HUES48 (cell line): Measurements from ENCODE around the gene HBG2.

Experiments
- H3K27ac ChIP-seq: one replicate; pipeline ENCODE4 v1.7.0; 2013; ENCODE audit warnings: low read depth, low read length, inconsistent platforms
- H3K27me3 ChIP-seq: 2 replicates; pipeline ENCODE4 v1.6.1; 2013; ENCODE audit warnings: mild to moderate bottlenecking, low read length; ENCODE audit not compliant: control insufficient read depth, insufficient read depth
- H3K36me3 ChIP-seq: 2 replicates; pipeline ENCODE4 v1.6.1; 2013; ENCODE audit warnings: low read length; ENCODE audit not compliant: control insufficient read depth, insufficient read depth
- H3K4me1 ChIP-seq: 2 replicates; pipeline ENCODE4 v1.6.1; 2013; ENCODE audit warnings: mild to moderate bottlenecking, low read length; ENCODE audit not compliant: control insufficient read depth, insufficient read depth
- H3K4me3 ChIP-seq: 2 replicates; pipeline ENCODE4 v1.5.1; 2013; ENCODE audit warnings: mild to moderate bottlenecking, low read depth, low read length
- H3K9ac ChIP-seq: 2 replicates; pipeline ENCODE4 v1.6.1; 2013; ENCODE audit warnings: mild to moderate bottlenecking, low read depth, low read length, moderate library complexity
- H3K9me3 ChIP-seq: 2 replicates; pipeline ENCODE4 v1.6.1; 2013; ENCODE audit warnings: low read length; ENCODE audit not compliant: control insufficient read depth, insufficient read depth

HBG2 gene

GRCh38 chr11:5290106-5290505 lies 35.5 kb upstream of the HBG2 start:
- Histone ChIP-seq H3K4me3 (no peak overlapping the region), H3K9ac (no peak overlapping the region)

DNA sequence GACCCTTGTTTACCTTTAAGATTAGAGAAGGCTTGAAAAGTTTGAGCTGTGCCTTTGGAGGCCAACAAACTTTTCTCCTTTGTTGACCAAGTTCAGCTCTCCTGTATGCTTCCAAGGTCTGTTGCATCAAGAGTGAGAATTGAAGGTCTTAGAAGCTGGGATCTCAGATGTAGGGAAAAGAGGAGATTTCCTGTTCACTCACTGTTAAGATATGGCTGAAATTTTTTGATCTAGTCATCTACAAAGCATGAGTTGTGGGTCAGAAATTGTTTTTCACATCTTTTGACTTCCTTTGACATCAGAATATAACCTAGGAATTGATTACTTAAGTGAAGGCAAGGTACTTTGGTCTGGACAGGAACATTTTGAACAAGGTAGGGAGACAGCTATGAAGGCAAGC lies 35.1 kb upstream of the HBG2 start:
- no peaks in the 10 kb centered on the region for H3K4me1 ChIP-seq
- no peaks in the 10 kb centered on the region for H3K27me3 ChIP-seq
- no peak overlapping the region for H3K4me3 ChIP-seq
- no peak overlapping the region for H3K27ac ChIP-seq
- H3K9ac ChIP-seq, result no peak overlapping the region
- no peaks in the 10 kb centered on the region for H3K9me3 ChIP-seq
- no peaks in the 10 kb centered on the region for H3K36me3 ChIP-seq

More at GRCh38 chr11:5290106-5290505, 35.5 kb upstream of the HBG2 start:
- H3K4me1 ChIP-seq, result no peaks in the 10 kb centered on the region
- no peaks in the 10 kb centered on the region for H3K36me3 ChIP-seq
- H3K27me3 ChIP-seq, result no peaks in the 10 kb centered on the region
- no peaks in the 10 kb centered on the region for H3K9me3 ChIP-seq
- H3K27ac ChIP-seq, result no peak overlapping the region

DNA sequence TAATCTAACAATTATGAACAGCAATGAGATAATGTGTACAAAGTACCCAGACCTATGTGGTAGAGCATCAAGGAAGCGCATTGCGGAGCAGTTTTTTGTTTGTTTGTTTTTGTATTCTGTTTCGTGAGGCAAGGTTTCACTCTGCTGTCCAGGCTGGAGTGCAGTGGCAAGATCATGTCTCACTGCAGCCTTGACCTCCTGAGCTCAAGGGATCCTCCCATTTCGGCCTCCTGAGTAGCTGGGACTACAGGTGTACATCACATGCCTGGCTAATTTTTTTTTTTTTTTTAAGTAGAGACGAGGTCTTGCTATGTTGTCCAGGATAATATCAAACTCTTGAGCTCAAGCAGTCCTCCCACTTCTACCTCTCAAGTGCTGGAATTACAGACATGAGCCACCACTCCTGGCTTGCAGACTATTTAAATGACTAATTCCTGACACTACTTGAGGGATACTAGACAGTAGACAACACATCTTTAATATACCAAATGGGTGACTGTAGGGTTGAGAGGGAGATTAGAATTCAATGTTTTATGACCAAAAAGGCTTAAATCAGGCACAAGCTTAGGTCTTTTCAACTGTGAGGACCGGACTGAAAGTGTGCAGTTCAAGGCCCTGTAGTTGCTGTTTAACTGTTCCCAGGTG lies 34.4 kb upstream of the HBG2 start:
- Histone ChIP-seq H3K9ac (no peak overlapping the region), H3K27me3 (no peaks in the 10 kb centered on the region), H3K36me3 (no peaks in the 10 kb centered on the region), H3K27ac (no peak overlapping the region), H3K4me1 (no peaks in the 10 kb centered on the region), H3K9me3 (no peaks in the 10 kb centered on the region), H3K4me3 (no peak overlapping the region)

DNA sequence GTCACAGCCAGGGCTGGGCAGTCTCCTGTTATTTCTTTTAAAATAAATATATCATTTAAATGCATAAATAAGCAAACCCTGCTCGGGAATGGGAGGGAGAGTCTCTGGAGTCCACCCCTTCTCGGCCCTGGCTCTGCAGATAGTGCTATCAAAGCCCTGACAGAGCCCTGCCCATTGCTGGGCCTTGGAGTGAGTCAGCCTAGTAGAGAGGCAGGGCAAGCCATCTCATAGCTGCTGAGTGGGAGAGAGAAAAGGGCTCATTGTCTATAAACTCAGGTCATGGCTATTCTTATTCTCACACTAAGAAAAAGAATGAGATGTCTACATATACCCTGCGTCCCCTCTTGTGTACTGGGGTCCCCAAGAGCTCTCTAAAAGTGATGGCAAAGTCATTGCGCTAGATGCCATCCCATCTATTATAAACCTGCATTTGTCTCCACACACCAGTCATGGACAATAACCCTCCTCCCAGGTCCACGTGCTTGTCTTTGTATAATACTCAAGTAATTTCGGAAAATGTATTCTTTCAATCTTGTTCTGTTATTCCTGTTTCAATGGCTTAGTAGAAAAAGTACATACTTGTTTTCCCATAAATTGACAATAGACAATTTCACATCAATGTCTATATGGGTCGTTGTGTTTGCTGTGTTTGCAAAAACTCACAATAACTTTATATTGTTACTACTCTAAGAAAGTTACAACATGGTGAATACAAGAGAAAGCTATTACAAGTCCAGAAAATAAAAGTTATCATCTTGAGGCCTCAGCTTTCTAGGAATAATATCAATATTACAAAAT lies 33.7 kb upstream of the HBG2 start:
- no peak overlapping the region for H3K27ac ChIP-seq
- H3K36me3 ChIP-seq, result no peaks in the 10 kb centered on the region
- H3K4me3 ChIP-seq, result no peak overlapping the region
- H3K9ac ChIP-seq, result no peak overlapping the region
- H3K4me1 ChIP-seq, result no peaks in the 10 kb centered on the region
- H3K27me3 ChIP-seq, result no peaks in the 10 kb centered on the region
- H3K9me3 ChIP-seq, result no peaks in the 10 kb centered on the region

DNA sequence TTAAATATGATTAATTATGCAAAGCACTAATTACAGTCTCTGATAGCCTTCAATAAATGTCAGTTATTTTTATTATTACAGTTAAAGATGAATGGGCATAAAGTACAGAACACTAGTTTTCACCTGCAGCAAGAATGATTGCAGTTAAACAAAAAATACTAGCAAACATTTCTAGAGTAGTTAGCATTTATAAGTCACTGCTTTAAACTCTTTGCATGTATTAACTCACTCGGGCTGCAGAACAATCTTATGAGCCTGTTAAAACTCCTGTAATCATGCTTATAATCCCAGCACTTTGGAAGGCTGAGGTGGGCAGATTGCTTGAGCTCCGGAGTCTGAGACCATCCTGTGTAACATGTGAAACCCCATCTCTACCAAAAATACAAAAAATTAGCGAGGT lies 32.3 kb upstream of the HBG2 start:
- Histone ChIP-seq H3K9me3 (no peaks in the 10 kb centered on the region), H3K9ac (no peak overlapping the region), H3K27me3 (no peaks in the 10 kb centered on the region), H3K4me1 (no peaks in the 10 kb centered on the region), H3K4me3 (no peak overlapping the region), H3K36me3 (no peaks in the 10 kb centered on the region), H3K27ac (no peak overlapping the region)

GRCh38 chr11:5286351-5286750 lies 31.8 kb upstream of the HBG2 start:
- H3K4me3 ChIP-seq, result no peak overlapping the region
- no peak overlapping the region for H3K9ac ChIP-seq
- H3K4me1 ChIP-seq, result no peaks in the 10 kb centered on the region
- H3K27ac ChIP-seq, result no peak overlapping the region
- H3K27me3 ChIP-seq, result no peaks in the 10 kb centered on the region
- H3K36me3 ChIP-seq, result no peaks in the 10 kb centered on the region
- no peaks in the 10 kb centered on the region for H3K9me3 ChIP-seq

DNA sequence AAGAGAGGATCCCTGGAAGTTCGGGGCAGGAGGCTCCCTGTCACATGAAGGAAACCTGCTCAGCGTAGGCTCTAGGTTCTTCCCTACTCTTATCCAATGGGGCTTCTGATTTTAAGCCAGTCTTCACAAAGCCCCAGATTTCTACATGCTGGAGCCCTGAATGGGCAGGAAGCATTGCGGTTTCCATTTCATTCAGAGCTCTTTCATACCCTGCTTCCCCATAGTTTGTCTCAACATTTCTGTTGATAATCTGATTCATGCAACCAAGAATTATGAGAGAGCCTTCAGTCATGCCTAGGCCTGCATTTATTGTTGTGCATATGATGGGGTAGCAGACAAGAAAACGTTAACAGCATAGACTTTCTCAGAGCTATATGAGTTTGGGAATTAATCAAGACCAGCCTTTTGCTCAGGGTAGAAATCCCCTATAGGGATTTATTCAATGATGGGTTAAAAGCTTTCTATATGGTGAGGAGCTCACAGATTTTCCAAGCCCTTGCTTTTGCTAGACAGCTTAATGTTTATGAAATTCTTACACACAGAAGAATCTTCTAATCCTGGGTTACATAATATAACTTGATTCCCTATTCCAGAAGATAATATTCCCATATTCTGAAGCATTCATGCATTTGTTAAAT lies 31.2 kb upstream of the HBG2 start:
- Histone ChIP-seq H3K4me1 (0 out of 2 replicates have a peak, but pooled peaks cover 1% of the 10 kb centered on the region), H3K36me3 (no peaks in the 10 kb centered on the region), H3K27ac (no peak overlapping the region), H3K4me3 (no peak overlapping the region), H3K9ac (no peak overlapping the region), H3K27me3 (no peaks in the 10 kb centered on the region), H3K9me3 (no peaks in the 10 kb centered on the region)

GRCh38 chr11:5284637-5285036 lies 30.1 kb upstream of the HBG2 start:
- no peaks in the 10 kb centered on the region for H3K9me3 ChIP-seq
- no peak overlapping the region for H3K27ac ChIP-seq
- no peaks in the 10 kb centered on the region for H3K36me3 ChIP-seq
- H3K4me3 ChIP-seq, result no peak overlapping the region
- H3K4me1 ChIP-seq, result peaks cover 4% of the 10 kb centered on the region; the same call in 1 of the 2 replicates
- no peaks in the 10 kb centered on the region for H3K27me3 ChIP-seq
- H3K9ac ChIP-seq, result no peak overlapping the region

- no peaks in the 10 kb centered on the region for H3K27me3 ChIP-seq
- no peaks in the 10 kb centered on the region for H3K9me3 ChIP-seq
- no peak overlapping the region for H3K27ac ChIP-seq
- H3K4me1 ChIP-seq, result peaks cover 4% of the 10 kb centered on the region; the same call in 1 of the 2 replicates
- no peak overlapping the region for H3K4me3 ChIP-seq
- H3K36me3 ChIP-seq, result no peaks in the 10 kb centered on the region
- H3K9ac ChIP-seq, result no peak overlapping the region
Observed at GRCh38 chr11:5283882-5284281, 29.3 kb upstream of the HBG2 start.

- no peak overlapping the region for H3K9ac ChIP-seq
- H3K27ac ChIP-seq, result no peak overlapping the region
- H3K4me1 ChIP-seq, result peaks cover 4% of the 10 kb centered on the region; the same call in 1 of the 2 replicates
- H3K4me3 ChIP-seq, result no peak overlapping the region
- H3K9me3 ChIP-seq, result no peaks in the 10 kb centered on the region
- H3K36me3 ChIP-seq, result no peaks in the 10 kb centered on the region
- H3K27me3 ChIP-seq, result no peaks in the 10 kb centered on the region
Observed at GRCh38 chr11:5283086-5283485, 28.5 kb upstream of the HBG2 start.

DNA sequence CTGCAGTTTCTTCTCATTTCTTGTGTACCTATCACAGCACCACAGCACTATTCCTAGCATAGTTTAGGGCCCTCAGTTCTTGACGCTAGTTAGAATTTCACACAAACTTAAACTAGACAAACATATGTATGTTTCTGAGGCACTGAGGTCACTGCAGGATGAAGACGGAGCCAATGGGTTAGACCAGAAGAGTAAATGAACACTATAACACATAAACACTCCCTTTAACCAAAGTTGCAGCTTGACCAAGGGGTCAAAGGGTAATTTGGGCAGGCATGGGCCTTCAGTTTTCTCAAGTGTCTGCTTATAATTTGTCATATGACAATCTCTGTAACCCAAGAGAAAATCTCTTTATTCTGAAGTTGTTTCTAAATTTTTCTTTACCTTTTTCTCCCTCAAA lies 28.0 kb upstream of the HBG2 start:
- H3K36me3 ChIP-seq, result no peaks in the 10 kb centered on the region
- H3K9me3 ChIP-seq, result no peaks in the 10 kb centered on the region
- H3K27me3 ChIP-seq, result no peaks in the 10 kb centered on the region
- H3K9ac ChIP-seq, result no peak overlapping the region
- H3K27ac ChIP-seq, result no peak overlapping the region
- peaks cover 4% of the 10 kb centered on the region; the same call in 1 of the 2 replicates for H3K4me1 ChIP-seq
- H3K4me3 ChIP-seq, result no peak overlapping the region
